Neural cell (in vitro differentiated cells): ENCODE measurements around the gene PSME3IP1. TPM values are rescaled to one million over a fixed set of nuclear protein-coding genes. Genes with fewer than 3 reads are reported as not detected.

Experiments
- H2AFZ ChIP-seq: fragments of 200-600, 300-800 bp; sonication (generic), shearing (Covaris generic); 2 replicates; pipeline ENCODE4 v1.6.0; 2014; ENCODE audit warnings: low read depth, mild to moderate bottlenecking, antibody characterized with exemption, low read length, moderate library complexity
- H3F3A ChIP-seq: fragments of 200-600 bp; shearing (Covaris generic); 2 replicates; pipeline ENCODE4 v1.6.1; 2016; ENCODE audit warnings: mild to moderate bottlenecking, moderate library complexity, mixed read lengths, antibody characterized with exemption, low read length; ENCODE audit not compliant: insufficient read depth, poor library complexity, severe bottlenecking
- H3K27ac ChIP-seq: fragments of 200-600, 300-800 bp; sonication (generic), shearing (Covaris generic); 2 replicates; pipeline ENCODE4 v1.5.1; 2014; ENCODE audit warnings: mild to moderate bottlenecking, low read length, moderate library complexity
- H3K27me3 ChIP-seq: fragments of 300-800, 200-600 bp; sonication (generic), shearing (Covaris generic); 2 replicates; pipeline ENCODE4 v1.6.0; 2014; ENCODE audit warnings: mild to moderate bottlenecking, low read depth, low read length, moderate library complexity; ENCODE audit not compliant: insufficient read depth
- H3K36me3 ChIP-seq: fragments of 300-800, 200-600 bp; sonication (generic), shearing (Covaris generic); 2 replicates; pipeline ENCODE4 v1.5.1; 2014; ENCODE audit warnings: mild to moderate bottlenecking, antibody characterized with exemption, low read length, moderate library complexity; ENCODE audit not compliant: insufficient read depth
- H3K4me2 ChIP-seq: fragments of 300-800, 200-600 bp; sonication (generic), shearing (Covaris generic); 2 replicates; pipeline ENCODE4 v1.6.0; 2014; ENCODE audit warnings: mild to moderate bottlenecking, low read length
- H3K4me3 ChIP-seq: fragments of 300-800, 200-600 bp; sonication (generic), shearing (Covaris generic); 2 replicates; pipeline ENCODE4 v1.5.1; 2014; ENCODE audit warnings: mild to moderate bottlenecking, low read length, moderate library complexity
- H3K79me2 ChIP-seq: fragments of 200-600 bp; shearing (Covaris generic); replicated peaks from 2 replicates; pipeline ENCODE4 v1.6.0; 2014; ENCODE audit warnings: mild to moderate bottlenecking, low read length, moderate library complexity; ENCODE audit not compliant: insufficient read depth
- H3K9ac ChIP-seq: fragments of 300-800, 200-600 bp; sonication (generic), shearing (Covaris generic); 2 replicates; pipeline ENCODE4 v1.6.1; 2016; ENCODE audit warnings: mild to moderate bottlenecking, low read length, mixed read lengths
- H3K9me2 ChIP-seq: fragments of 200-600 bp; shearing (Covaris generic); 2 replicates; pipeline ENCODE4 v1.6.1; 2016; ENCODE audit warnings: mild to moderate bottlenecking, low read length, mixed read lengths; ENCODE audit not compliant: insufficient read depth
- H3K9me3 ChIP-seq: fragments of 200-600, 300-800 bp; sonication (generic), shearing (Covaris generic); 2 replicates; pipeline ENCODE4 v1.6.1; 2016; ENCODE audit warnings: mild to moderate bottlenecking, mixed run types, low read length, moderate library complexity, mixed read lengths
- H4K20me1 ChIP-seq: fragments of 200-600 bp; shearing (Covaris generic); 2 replicates; pipeline ENCODE4 v1.6.1; 2016; ENCODE audit warnings: mild to moderate bottlenecking, mixed run types; ENCODE audit not compliant: insufficient read depth
- EP300 ChIP-seq: fragments of 450-650 bp; conservative IDR thresholded peaks from 2 replicates; pipeline ENCODE4 v1.6.1; 2014; ENCODE audit warnings: antibody characterized with exemption, mild to moderate bottlenecking, moderate library complexity; ENCODE audit not compliant: poor library complexity, severe bottlenecking
- EZH2 ChIP-seq: fragments of 200-600, 300-800 bp; shearing (Covaris generic), sonication (generic); IDR thresholded peaks from 2 replicates; pipeline ENCODE4 v1.6.1; 2014; ENCODE audit warnings: antibody characterized with exemption, low read length, borderline replicate concordance, mild to moderate bottlenecking; ENCODE audit not compliant: insufficient read depth, poor library complexity, severe bottlenecking
- MXI1 ChIP-seq: fragments of 450-650 bp; conservative IDR thresholded peaks from 2 replicates; pipeline ENCODE4 v1.6.1; 2014; ENCODE audit warnings: antibody characterized with exemption, mild to moderate bottlenecking; ENCODE audit not compliant: poor library complexity, severe bottlenecking
- POLR2AphosphoS5 ChIP-seq: IDR thresholded peaks from 2 replicates; pipeline ENCODE4 v1.6.1; 2012
- RAD21 ChIP-seq: fragments of 450-650 bp; conservative IDR thresholded peaks from 2 replicates; pipeline ENCODE4 v1.6.1; 2014; ENCODE audit warnings: antibody characterized with exemption, mild to moderate bottlenecking, moderate library complexity
- SMC3 ChIP-seq: fragments of 450-650 bp; conservative IDR thresholded peaks from 2 replicates; pipeline ENCODE4 v1.6.1; 2014; ENCODE audit warnings: antibody characterized with exemption, mild to moderate bottlenecking, moderate library complexity; ENCODE audit not compliant: poor library complexity
- TAF1 ChIP-seq: IDR thresholded peaks from 2 replicates; pipeline ENCODE4 v1.6.1; 2012; ENCODE audit warnings: low read depth
- polyA plus RNA-seq: library from polyadenylated mRNA; depleted of rRNA; stranded (reverse); fragments of >200 nt; gene quantifications from 2 replicates; pipeline ENCODE4 v1.2.3, GENCODE V29; 2014
- TF ChIP-seq, protein P1 (sequence below): IDR thresholded peaks from 2 replicates; pipeline ENCODE4 v1.6.1; 2012; ENCODE audit warnings: borderline replicate concordance
- TF ChIP-seq, protein P2 (sequence below): fragments of 450-650 bp; IDR thresholded peaks from 2 replicates; pipeline ENCODE4 v1.5.1; 2014; ENCODE audit warnings: antibody characterized with exemption, mild to moderate bottlenecking, moderate library complexity; ENCODE audit not compliant: poor library complexity, severe bottlenecking

Gene PSME3IP1
- polyA plus RNA-seq, 1 donor from 2014 or later, result 167 TPM

DNA sequence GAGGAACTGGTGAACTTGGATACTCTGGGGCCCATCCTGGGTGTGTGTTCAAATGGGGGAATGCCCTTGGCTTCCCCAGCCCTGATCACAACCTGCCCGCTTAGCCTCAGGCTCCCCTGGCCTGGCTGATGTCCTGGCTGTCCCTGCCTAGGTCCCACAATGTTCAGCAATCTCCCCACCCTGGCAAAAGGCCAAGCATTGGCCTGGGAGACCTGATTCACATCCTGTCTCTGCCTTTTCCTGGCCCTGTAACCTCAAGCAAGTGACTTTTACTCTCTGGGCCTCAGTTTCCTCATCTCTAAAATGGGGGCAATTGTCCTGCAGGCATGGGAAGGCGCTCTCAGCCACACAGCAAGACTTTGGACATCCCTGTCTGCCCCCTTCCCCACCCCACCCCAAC, 79.1 kb downstream of the PSME3IP1 start:
- TF ChIP-seq POLR2AphosphoS5 (no peak), EZH2 (no peak), SMC3 (no peak), RAD21 (no peak), MXI1 (no peak), TAF1 (no peak), EP300 (no peak)
- TF ChIP-seq, protein P1, sequence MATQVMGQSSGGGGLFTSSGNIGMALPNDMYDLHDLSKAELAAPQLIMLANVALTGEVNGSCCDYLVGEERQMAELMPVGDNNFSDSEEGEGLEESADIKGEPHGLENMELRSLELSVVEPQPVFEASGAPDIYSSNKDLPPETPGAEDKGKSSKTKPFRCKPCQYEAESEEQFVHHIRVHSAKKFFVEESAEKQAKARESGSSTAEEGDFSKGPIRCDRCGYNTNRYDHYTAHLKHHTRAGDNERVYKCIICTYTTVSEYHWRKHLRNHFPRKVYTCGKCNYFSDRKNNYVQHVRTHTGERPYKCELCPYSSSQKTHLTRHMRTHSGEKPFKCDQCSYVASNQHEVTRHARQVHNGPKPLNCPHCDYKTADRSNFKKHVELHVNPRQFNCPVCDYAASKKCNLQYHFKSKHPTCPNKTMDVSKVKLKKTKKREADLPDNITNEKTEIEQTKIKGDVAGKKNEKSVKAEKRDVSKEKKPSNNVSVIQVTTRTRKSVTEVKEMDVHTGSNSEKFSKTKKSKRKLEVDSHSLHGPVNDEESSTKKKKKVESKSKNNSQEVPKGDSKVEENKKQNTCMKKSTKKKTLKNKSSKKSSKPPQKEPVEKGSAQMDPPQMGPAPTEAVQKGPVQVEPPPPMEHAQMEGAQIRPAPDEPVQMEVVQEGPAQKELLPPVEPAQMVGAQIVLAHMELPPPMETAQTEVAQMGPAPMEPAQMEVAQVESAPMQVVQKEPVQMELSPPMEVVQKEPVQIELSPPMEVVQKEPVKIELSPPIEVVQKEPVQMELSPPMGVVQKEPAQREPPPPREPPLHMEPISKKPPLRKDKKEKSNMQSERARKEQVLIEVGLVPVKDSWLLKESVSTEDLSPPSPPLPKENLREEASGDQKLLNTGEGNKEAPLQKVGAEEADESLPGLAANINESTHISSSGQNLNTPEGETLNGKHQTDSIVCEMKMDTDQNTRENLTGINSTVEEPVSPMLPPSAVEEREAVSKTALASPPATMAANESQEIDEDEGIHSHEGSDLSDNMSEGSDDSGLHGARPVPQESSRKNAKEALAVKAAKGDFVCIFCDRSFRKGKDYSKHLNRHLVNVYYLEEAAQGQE, result no peak
- TF ChIP-seq, protein P2, sequence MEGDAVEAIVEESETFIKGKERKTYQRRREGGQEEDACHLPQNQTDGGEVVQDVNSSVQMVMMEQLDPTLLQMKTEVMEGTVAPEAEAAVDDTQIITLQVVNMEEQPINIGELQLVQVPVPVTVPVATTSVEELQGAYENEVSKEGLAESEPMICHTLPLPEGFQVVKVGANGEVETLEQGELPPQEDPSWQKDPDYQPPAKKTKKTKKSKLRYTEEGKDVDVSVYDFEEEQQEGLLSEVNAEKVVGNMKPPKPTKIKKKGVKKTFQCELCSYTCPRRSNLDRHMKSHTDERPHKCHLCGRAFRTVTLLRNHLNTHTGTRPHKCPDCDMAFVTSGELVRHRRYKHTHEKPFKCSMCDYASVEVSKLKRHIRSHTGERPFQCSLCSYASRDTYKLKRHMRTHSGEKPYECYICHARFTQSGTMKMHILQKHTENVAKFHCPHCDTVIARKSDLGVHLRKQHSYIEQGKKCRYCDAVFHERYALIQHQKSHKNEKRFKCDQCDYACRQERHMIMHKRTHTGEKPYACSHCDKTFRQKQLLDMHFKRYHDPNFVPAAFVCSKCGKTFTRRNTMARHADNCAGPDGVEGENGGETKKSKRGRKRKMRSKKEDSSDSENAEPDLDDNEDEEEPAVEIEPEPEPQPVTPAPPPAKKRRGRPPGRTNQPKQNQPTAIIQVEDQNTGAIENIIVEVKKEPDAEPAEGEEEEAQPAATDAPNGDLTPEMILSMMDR, result no peak
- Histone ChIP-seq H3K4me2 (no peak overlapping the region), H3K79me2 (no peaks in the 10 kb centered on the region), H3K27ac (no peak overlapping the region), H3K36me3 (no peaks in the 10 kb centered on the region), H3K4me3 (no peak overlapping the region), H3K27me3 (no peaks in the 10 kb centered on the region), H2AFZ (no peak overlapping the region), H3K9ac (no peak overlapping the region), H3K9me2 (no peaks in the 10 kb centered on the region), H3F3A (no peaks in the 10 kb centered on the region), H4K20me1 (no peaks in the 10 kb centered on the region), H3K9me3 (no peaks in the 10 kb centered on the region)

DNA sequence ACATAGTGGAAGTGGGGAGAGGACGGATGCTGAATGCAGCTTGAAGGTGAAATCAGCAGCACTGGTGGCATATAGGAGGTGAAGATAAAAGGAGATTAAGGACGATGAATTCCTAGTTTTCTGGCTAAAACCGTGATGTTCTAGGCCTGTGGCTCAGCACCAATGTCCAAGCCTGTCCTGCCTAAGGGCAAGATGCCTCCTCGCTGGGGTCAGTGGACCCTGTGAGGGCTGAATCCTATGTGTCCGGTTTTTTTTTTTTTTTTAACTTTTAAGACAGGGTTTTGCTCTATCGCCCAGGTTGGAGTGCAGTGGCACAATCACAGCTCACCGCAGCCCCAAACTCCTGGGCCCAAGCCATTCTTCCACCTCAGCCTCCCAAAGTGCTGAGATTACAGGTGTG, 80.7 kb downstream of the PSME3IP1 start:
- Histone ChIP-seq H2AFZ (no peak overlapping the region), H4K20me1 (no peaks in the 10 kb centered on the region), H3K36me3 (no peaks in the 10 kb centered on the region), H3K79me2 (no peaks in the 10 kb centered on the region), H3K27me3 (no peaks in the 10 kb centered on the region), H3K4me3 (no peak overlapping the region), H3K27ac (no peak overlapping the region), H3K4me2 (no peak overlapping the region), H3K9me2 (no peaks in the 10 kb centered on the region), H3F3A (no peaks in the 10 kb centered on the region), H3K9me3 (no peaks in the 10 kb centered on the region), H3K9ac (no peak overlapping the region)
- no peak for TF ChIP-seq TAF1
- TF ChIP-seq EZH2, result no peak

DNA sequence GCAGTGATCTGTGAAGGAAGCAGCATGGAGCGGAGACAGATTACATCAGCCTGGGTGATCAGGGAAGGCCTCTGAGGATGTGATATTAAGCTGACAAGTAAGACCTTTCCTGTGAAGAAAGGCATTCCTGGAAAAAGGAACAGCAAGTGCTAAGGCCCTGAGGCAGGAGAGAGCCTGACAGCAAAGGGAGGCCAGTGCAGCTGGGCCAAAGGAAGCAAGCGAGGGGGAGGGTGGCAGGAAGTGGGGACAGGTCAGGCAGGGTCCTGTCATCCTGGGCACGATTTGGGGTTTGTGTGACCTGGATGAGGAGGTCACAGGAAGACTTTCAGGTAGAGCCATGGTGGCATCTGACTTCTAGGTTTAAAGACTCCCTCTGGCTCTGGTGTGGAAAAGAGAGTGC, 81.1 kb downstream of the PSME3IP1 start:
- Histone ChIP-seq H3K9me3 (no peaks in the 10 kb centered on the region), H3F3A (no peaks in the 10 kb centered on the region), H4K20me1 (no peaks in the 10 kb centered on the region), H3K27ac (no peak overlapping the region), H3K27me3 (no peaks in the 10 kb centered on the region), H3K36me3 (no peaks in the 10 kb centered on the region), H2AFZ (no peak overlapping the region), H3K9ac (no peak overlapping the region), H3K9me2 (no peaks in the 10 kb centered on the region), H3K79me2 (no peaks in the 10 kb centered on the region), H3K4me2 (no peak overlapping the region), H3K4me3 (no peak overlapping the region)
- no peak for TF ChIP-seq TAF1
- no peak for TF ChIP-seq EZH2
- TF ChIP-seq, protein P1, result no peak
- TF ChIP-seq, protein P2, result no peak
- TF ChIP-seq RAD21, result no peak
- TF ChIP-seq EP300, result no peak
- TF ChIP-seq MXI1, result no peak
- no peak for TF ChIP-seq SMC3
- no peak for TF ChIP-seq POLR2AphosphoS5
